ENCODE measurements around the gene RNF6. TPM values are rescaled to one million over a fixed set of nuclear protein-coding genes. Genes with fewer than 3 reads are reported as not detected.

The RNF6 gene
- total RNA-seq, 2 experiments from 2014 or later, result 25.6 to 30.0 TPM

DNA sequence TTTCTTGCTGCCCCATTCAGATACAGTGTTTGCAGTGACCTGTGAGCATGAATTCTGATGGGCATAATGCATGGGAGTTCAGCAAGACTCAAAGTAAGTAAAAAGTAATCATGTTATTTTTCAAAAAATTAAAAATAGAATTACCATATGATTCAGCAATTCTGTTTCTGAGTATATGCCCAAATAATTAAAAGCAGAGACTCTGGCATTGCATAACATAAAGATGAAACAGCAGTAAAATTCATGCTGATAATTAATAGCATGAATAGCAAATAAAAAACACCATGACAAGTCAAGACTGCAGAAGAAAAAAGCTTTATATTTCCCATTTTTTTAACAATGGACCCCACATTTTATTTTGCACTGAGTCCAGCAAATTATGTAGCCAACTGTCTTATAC, 21.3 kb downstream of the RNF6 start:
- Histone ChIP-seq H2AFZ (ENCODE audit: low read length) (no peak overlapping the region), H3K27ac (ENCODE audit: low read depth, low read length, poor library complexity, severe bottlenecking) (no peak overlapping the region), H3K79me2 (ENCODE audit: insufficient read depth, low read depth, low read length) (no peaks in the 10 kb centered on the region), H3K9me2 (ENCODE audit: insufficient read depth, low read length) (no peaks in the 10 kb centered on the region), H4K20me1 (ENCODE audit: insufficient read depth, low read length) (no peaks in the 10 kb centered on the region), H3K36me3 (ENCODE audit: insufficient read depth, low read length) (no peaks in the 10 kb centered on the region), H3K4me3 (ENCODE audit: low read depth, low read length, poor library complexity, severe bottlenecking) (no peak overlapping the region), H3K4me2 (ENCODE audit: low read length) (no peak overlapping the region), H3K9me3 (ENCODE audit: low read length) (0 out of 2 replicates have a peak, but pooled peaks cover 4% of the 10 kb centered on the region), H3K4me1 (ENCODE audit: insufficient read depth, low read length, poor library complexity, severe bottlenecking) (no peaks in the 10 kb centered on the region)
- intact Hi-C loops (cut with micrococcal nuclease; ENCODE audit: unreplicated experiment), result no loop called here
- no TSS peak for BruUV-seq (replicated peaks)
- TF ChIP-seq, protein P1, sequence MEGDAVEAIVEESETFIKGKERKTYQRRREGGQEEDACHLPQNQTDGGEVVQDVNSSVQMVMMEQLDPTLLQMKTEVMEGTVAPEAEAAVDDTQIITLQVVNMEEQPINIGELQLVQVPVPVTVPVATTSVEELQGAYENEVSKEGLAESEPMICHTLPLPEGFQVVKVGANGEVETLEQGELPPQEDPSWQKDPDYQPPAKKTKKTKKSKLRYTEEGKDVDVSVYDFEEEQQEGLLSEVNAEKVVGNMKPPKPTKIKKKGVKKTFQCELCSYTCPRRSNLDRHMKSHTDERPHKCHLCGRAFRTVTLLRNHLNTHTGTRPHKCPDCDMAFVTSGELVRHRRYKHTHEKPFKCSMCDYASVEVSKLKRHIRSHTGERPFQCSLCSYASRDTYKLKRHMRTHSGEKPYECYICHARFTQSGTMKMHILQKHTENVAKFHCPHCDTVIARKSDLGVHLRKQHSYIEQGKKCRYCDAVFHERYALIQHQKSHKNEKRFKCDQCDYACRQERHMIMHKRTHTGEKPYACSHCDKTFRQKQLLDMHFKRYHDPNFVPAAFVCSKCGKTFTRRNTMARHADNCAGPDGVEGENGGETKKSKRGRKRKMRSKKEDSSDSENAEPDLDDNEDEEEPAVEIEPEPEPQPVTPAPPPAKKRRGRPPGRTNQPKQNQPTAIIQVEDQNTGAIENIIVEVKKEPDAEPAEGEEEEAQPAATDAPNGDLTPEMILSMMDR (conservative IDR thresholded peaks at IDR 0.05; ENCODE audit: low read length), result no peak
- TF ChIP-seq EZH2phosphoT487 (IDR thresholded peaks at IDR 0.05; ENCODE audit: borderline replicate concordance, low read depth, low read length), result no peak
- ChIA-PET CTCF (ENCODE audit: unreplicated experiment) (no interaction called here), POLR2A (interaction anchor here (0.7 kb wide), 1 partner anchor 483 kb away, joined by 4 read pairs; no protein-coding TSS in a partner anchor)
- no peak for DNase-seq (ENCODE audit: low spot score)

DNA sequence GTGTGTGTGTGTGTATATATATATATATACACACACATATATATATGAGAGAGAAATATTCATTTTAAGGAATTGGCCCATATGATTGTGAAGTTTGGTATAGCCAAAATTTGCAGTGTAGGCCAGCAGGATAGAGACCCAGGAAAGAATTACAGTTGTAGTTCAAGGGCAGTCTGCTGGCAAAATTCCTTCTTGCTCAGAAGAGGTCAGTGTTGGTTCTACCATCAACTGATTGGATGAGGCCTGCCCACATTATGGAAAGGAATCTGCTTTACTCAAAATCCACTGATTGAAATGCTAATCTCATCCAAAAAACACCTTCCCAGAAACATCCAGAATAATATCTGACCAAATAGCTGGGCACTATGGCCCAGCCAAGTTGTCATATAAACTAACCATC, 24.0 kb downstream of the RNF6 start:
- no peak for TF ChIP-seq EZH2phosphoT487 (IDR thresholded peaks at IDR 0.05; ENCODE audit: borderline replicate concordance, low read depth, low read length)
- TF ChIP-seq, protein P1 (conservative IDR thresholded peaks at IDR 0.05; ENCODE audit: low read length), result no peak
- intact Hi-C loops (cut with micrococcal nuclease; ENCODE audit: unreplicated experiment), result no loop called here
- CTCF ChIA-PET (ENCODE audit: unreplicated experiment), result no interaction called here
- Histone ChIP-seq H3K79me2 (ENCODE audit: insufficient read depth, low read depth, low read length) (no peaks in the 10 kb centered on the region), H3K27ac (ENCODE audit: low read depth, low read length, poor library complexity, severe bottlenecking) (no peak overlapping the region), H3K9me2 (ENCODE audit: insufficient read depth, low read length) (no peaks in the 10 kb centered on the region), H3K4me1 (ENCODE audit: insufficient read depth, low read length, poor library complexity, severe bottlenecking) (no peaks in the 10 kb centered on the region), H2AFZ (ENCODE audit: low read length) (no peak overlapping the region), H3K4me2 (ENCODE audit: low read length) (no peak overlapping the region), H3K9me3 (ENCODE audit: low read length) (0 out of 2 replicates have a peak, but pooled peaks cover 4% of the 10 kb centered on the region), H3K4me3 (ENCODE audit: low read depth, low read length, poor library complexity, severe bottlenecking) (no peak overlapping the region), H4K20me1 (ENCODE audit: insufficient read depth, low read length) (no peaks in the 10 kb centered on the region), H3K36me3 (ENCODE audit: insufficient read depth, low read length) (no peaks in the 10 kb centered on the region; the same call in 1 of the 2 replicates)
- POLR2A ChIA-PET, result no interaction called here
- no TSS peak for BruUV-seq (replicated peaks)
- DNase-seq (ENCODE audit: low spot score), result no peak

DNA sequence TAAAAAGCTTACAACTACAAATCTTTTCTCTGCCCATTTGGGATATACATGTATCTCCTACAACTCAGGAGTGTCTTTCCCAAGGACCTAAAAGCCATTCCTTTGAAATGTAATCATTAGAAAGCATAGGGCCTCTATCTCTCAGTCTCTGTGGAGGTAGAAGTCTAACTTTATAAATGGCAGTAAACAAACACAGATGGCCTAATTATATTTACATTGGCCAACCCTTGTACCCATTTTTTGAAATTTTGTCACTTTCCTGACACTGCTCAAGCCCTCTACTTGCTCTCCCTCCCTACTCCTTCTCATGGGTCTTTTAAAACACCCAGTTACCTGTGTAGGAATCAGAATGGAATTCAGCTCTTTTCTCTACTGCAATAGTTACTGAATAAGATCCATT, 24.8 kb downstream of the RNF6 start:
- Histone ChIP-seq H3K4me3 (ENCODE audit: low read depth, low read length, poor library complexity, severe bottlenecking) (no peak overlapping the region), H3K4me1 (ENCODE audit: insufficient read depth, low read length, poor library complexity, severe bottlenecking) (no peaks in the 10 kb centered on the region), H3K4me2 (ENCODE audit: low read length) (no peak overlapping the region), H3K27ac (ENCODE audit: low read depth, low read length, poor library complexity, severe bottlenecking) (no peak overlapping the region), H3K79me2 (ENCODE audit: insufficient read depth, low read depth, low read length) (no peaks in the 10 kb centered on the region), H3K9me2 (ENCODE audit: insufficient read depth, low read length) (no peaks in the 10 kb centered on the region), H4K20me1 (ENCODE audit: insufficient read depth, low read length) (no peaks in the 10 kb centered on the region), H3K36me3 (ENCODE audit: insufficient read depth, low read length) (no peaks in the 10 kb centered on the region; the same call in 1 of the 2 replicates), H2AFZ (ENCODE audit: low read length) (no peak overlapping the region), H3K9me3 (ENCODE audit: low read length) (0 out of 2 replicates have a peak, but pooled peaks cover 4% of the 10 kb centered on the region)
- no TSS peak for BruUV-seq (replicated peaks)
- ChIA-PET CTCF (ENCODE audit: unreplicated experiment) (no interaction called here), POLR2A (no interaction called here)
- TF ChIP-seq, protein P1 (conservative IDR thresholded peaks at IDR 0.05; ENCODE audit: low read length), result no peak
- TF ChIP-seq EZH2phosphoT487 (IDR thresholded peaks at IDR 0.05; ENCODE audit: borderline replicate concordance, low read depth, low read length), result no peak
- DNase-seq (ENCODE audit: low spot score), result no peak
- intact Hi-C loops (cut with micrococcal nuclease; ENCODE audit: unreplicated experiment), result no loop called here

Data from OCI-LY7 (cell line).